ENCODE results near the gene COL9A3. TPM values are rescaled to one million over a fixed set of nuclear protein-coding genes. Genes with fewer than 3 reads are reported as not detected.

Gene COL9A3
- total RNA-seq, 1 experiment from 2014 or later: 41.2 TPM

GRCh38 chr20:62875419-62876361, 58.8 kb downstream of the COL9A3 start:
- no peak overlapping the region for H3K9ac ChIP-seq (ENCODE audit: low read length)
- no peak overlapping the region for H3K4me3 ChIP-seq (ENCODE audit: low read length)
- H2AFZ ChIP-seq (ENCODE audit: low read length): no peak overlapping the region
- no peaks in the 10 kb centered on the region for H3K27me3 ChIP-seq (ENCODE audit: low read length)
- no peaks in the 10 kb centered on the region for H4K20me1 ChIP-seq (ENCODE audit: insufficient read depth, low read depth, low read length)
- no peaks in the 10 kb centered on the region; the same call in 1 of the 2 replicates for H3K36me3 ChIP-seq (ENCODE audit: insufficient read depth, low read length)
- DNase-seq: no peak
- H3K9me2 ChIP-seq (replicated peaks; ENCODE audit: insufficient read depth, low read length): no peaks in the 10 kb centered on the region
- H3K4me2 ChIP-seq (ENCODE audit: low read depth, low read length, poor library complexity, severe bottlenecking): no peak overlapping the region
- H3K4me1 ChIP-seq (ENCODE audit: low read length): peaks cover 5% of the 10 kb centered on the region
- no peaks in the 10 kb centered on the region for H3K9me3 ChIP-seq (ENCODE audit: low read length)
- H3K27ac ChIP-seq (ENCODE audit: low read length): no peak overlapping the region
- H3K79me2 ChIP-seq (ENCODE audit: low read length): no peaks in the 10 kb centered on the region

- Histone ChIP-seq H3K9me2 (replicated peaks; ENCODE audit: insufficient read depth, low read length) (no peaks in the 10 kb centered on the region), H4K20me1 (ENCODE audit: insufficient read depth, low read depth, low read length) (no peaks in the 10 kb centered on the region), H3K27me3 (ENCODE audit: low read length) (no peaks in the 10 kb centered on the region), H2AFZ (ENCODE audit: low read length) (no peak overlapping the region), H3K9me3 (ENCODE audit: low read length) (no peaks in the 10 kb centered on the region), H3K79me2 (ENCODE audit: low read length) (no peaks in the 10 kb centered on the region), H3K27ac (ENCODE audit: low read length) (no peak overlapping the region), H3K9ac (ENCODE audit: low read length) (no peak overlapping the region), H3K4me2 (ENCODE audit: low read depth, low read length, poor library complexity, severe bottlenecking) (no peak overlapping the region), H3K4me1 (ENCODE audit: low read length) (peaks cover 5% of the 10 kb centered on the region), H3K4me3 (ENCODE audit: low read length) (no peak overlapping the region), H3K36me3 (ENCODE audit: insufficient read depth, low read length) (no peaks in the 10 kb centered on the region; the same call in 1 of the 2 replicates)
- DNase-seq: no peak
These were observed 59.7 kb downstream of the COL9A3 start for GRCh38 chr20:62876501-62876901.

- H3K79me2 ChIP-seq (ENCODE audit: low read length): no peaks in the 10 kb centered on the region
- H4K20me1 ChIP-seq (ENCODE audit: insufficient read depth, low read depth, low read length): no peaks in the 10 kb centered on the region
These were observed 60.3 kb downstream of the COL9A3 start for GRCh38 chr20:62876902-62877816.

GRCh38 chr20:62878244-62879038, 61.6 kb downstream of the COL9A3 start:
- Histone ChIP-seq H3K4me3 (ENCODE audit: low read length) (no peak overlapping the region), H2AFZ (ENCODE audit: low read length) (no peak overlapping the region), H4K20me1 (ENCODE audit: insufficient read depth, low read depth, low read length) (no peaks in the 10 kb centered on the region), H3K9me2 (replicated peaks; ENCODE audit: insufficient read depth, low read length) (no peaks in the 10 kb centered on the region), H3K4me2 (ENCODE audit: low read depth, low read length, poor library complexity, severe bottlenecking) (no peak overlapping the region), H3K9ac (ENCODE audit: low read length) (no peak overlapping the region), H3K79me2 (ENCODE audit: low read length) (no peaks in the 10 kb centered on the region), H3K27ac (ENCODE audit: low read length) (no peak overlapping the region), H3K27me3 (ENCODE audit: low read length) (no peaks in the 10 kb centered on the region), H3K4me1 (ENCODE audit: low read length) (peaks cover 5% of the 10 kb centered on the region), H3K9me3 (ENCODE audit: low read length) (no peaks in the 10 kb centered on the region), H3K36me3 (ENCODE audit: insufficient read depth, low read length) (peaks cover 7% of the 10 kb centered on the region; the same call in 1 of the 2 replicates)
- no peak for DNase-seq

More at GRCh38 chr20:62876902-62877816, 60.3 kb downstream of the COL9A3 start:
- no peak overlapping the region for H3K9ac ChIP-seq (ENCODE audit: low read length)
- H3K4me2 ChIP-seq (ENCODE audit: low read depth, low read length, poor library complexity, severe bottlenecking): no peak overlapping the region
- H3K4me3 ChIP-seq (ENCODE audit: low read length): no peak overlapping the region
- no peak overlapping the region for H3K27ac ChIP-seq (ENCODE audit: low read length)
- DNase-seq: no peak
- no peak overlapping the region for H2AFZ ChIP-seq (ENCODE audit: low read length)
- peaks cover 4% of the 10 kb centered on the region; the same call in 1 of the 2 replicates for H3K36me3 ChIP-seq (ENCODE audit: insufficient read depth, low read length)
- H3K9me2 ChIP-seq (replicated peaks; ENCODE audit: insufficient read depth, low read length): no peaks in the 10 kb centered on the region
- H3K27me3 ChIP-seq (ENCODE audit: low read length): no peaks in the 10 kb centered on the region
- H3K4me1 ChIP-seq (ENCODE audit: low read length): peaks cover 5% of the 10 kb centered on the region
- no peaks in the 10 kb centered on the region for H3K9me3 ChIP-seq (ENCODE audit: low read length)

GRCh38 chr20:62879275-62880146, 62.7 kb downstream of the COL9A3 start:
- Histone ChIP-seq H3K36me3 (ENCODE audit: insufficient read depth, low read length) (peaks cover 7% of the 10 kb centered on the region; the same call in 1 of the 2 replicates), H3K4me1 (ENCODE audit: low read length) (peaks cover 2% of the 10 kb centered on the region), H3K9me3 (ENCODE audit: low read length) (no peaks in the 10 kb centered on the region), H3K27me3 (ENCODE audit: low read length) (no peaks in the 10 kb centered on the region), H2AFZ (ENCODE audit: low read length) (no peak overlapping the region), H3K4me3 (ENCODE audit: low read length) (no peak overlapping the region), H3K9me2 (replicated peaks; ENCODE audit: insufficient read depth, low read length) (no peaks in the 10 kb centered on the region), H3K9ac (ENCODE audit: low read length) (no peak overlapping the region), H4K20me1 (ENCODE audit: insufficient read depth, low read depth, low read length) (no peaks in the 10 kb centered on the region), H3K4me2 (ENCODE audit: low read depth, low read length, poor library complexity, severe bottlenecking) (no peak overlapping the region), H3K27ac (ENCODE audit: low read length) (no peak overlapping the region), H3K79me2 (ENCODE audit: low read length) (no peaks in the 10 kb centered on the region)
- no peak for DNase-seq

- no peaks in the 10 kb centered on the region for H3K27me3 ChIP-seq (ENCODE audit: low read length)
- H3K4me3 ChIP-seq (ENCODE audit: low read length): no peak overlapping the region
- no peak overlapping the region for H3K4me2 ChIP-seq (ENCODE audit: low read depth, low read length, poor library complexity, severe bottlenecking)
- no peaks in the 10 kb centered on the region for H3K9me2 ChIP-seq (replicated peaks; ENCODE audit: insufficient read depth, low read length)
- H3K9me3 ChIP-seq (ENCODE audit: low read length): no peaks in the 10 kb centered on the region
- H2AFZ ChIP-seq (ENCODE audit: low read length): no peak overlapping the region
- no peaks in the 10 kb centered on the region for H3K4me1 ChIP-seq (ENCODE audit: low read length)
- H3K79me2 ChIP-seq (ENCODE audit: low read length): no peaks in the 10 kb centered on the region
- H3K9ac ChIP-seq (ENCODE audit: low read length): no peak overlapping the region
- peaks cover 7% of the 10 kb centered on the region; the same call in 1 of the 2 replicates for H3K36me3 ChIP-seq (ENCODE audit: insufficient read depth, low read length)
- no peak for DNase-seq
- H3K27ac ChIP-seq (ENCODE audit: low read length): no peak overlapping the region
- H4K20me1 ChIP-seq (ENCODE audit: insufficient read depth, low read depth, low read length): no peaks in the 10 kb centered on the region
These were observed 63.5 kb downstream of the COL9A3 start for GRCh38 chr20:62880147-62880934.
